ENCODE measurements around the gene FAM50B.

GRCh38 chr6:3823671-3824070, 25.5 kb upstream of the FAM50B start:
- TF ChIP-seq CTCF (IDR thresholded peaks at IDR 0.05) (no peak), POLR2A (IDR thresholded peaks at IDR 0.05; ENCODE audit: low read depth) (no peak), EP300 (IDR thresholded peaks at IDR 0.05) (no peak), POLR2AphosphoS5 (IDR thresholded peaks at IDR 0.05) (no peak)
